ENCODE results near the gene FRRS1.

FRRS1 gene

GRCh38 chr1:99789715-99790114, 23.3 kb upstream of the FRRS1 start:
- Histone ChIP-seq H3K9me3 (ENCODE audit: insufficient read depth, low read length) (no peaks in the 10 kb centered on the region), H3K9ac (ENCODE audit: low read length) (no peak overlapping the region), H3K27me3 (ENCODE audit: low read depth, low read length) (peaks cover 46% of the 10 kb centered on the region), H3K27ac (ENCODE audit: low read length) (no peak overlapping the region), H3K4me1 (ENCODE audit: low read length) (peaks cover 21% of the 10 kb centered on the region), H3K79me2 (ENCODE audit: low read length) (no peaks in the 10 kb centered on the region), H2AFZ (ENCODE audit: low read depth, low read length) (no peak overlapping the region), H4K20me1 (ENCODE audit: insufficient read depth, low read length) (no peaks in the 10 kb centered on the region), H3K4me2 (ENCODE audit: low read length) (no peak overlapping the region), H3K4me3 (ENCODE audit: low read length) (no peak overlapping the region), H3K36me3 (replicated peaks; ENCODE audit: low read depth, low read length) (no peaks in the 10 kb centered on the region)
- TF ChIP-seq EZH2phosphoT487 (IDR thresholded peaks at IDR 0.05; ENCODE audit: low read depth) = no peak
- TF ChIP-seq CTCF (IDR thresholded peaks at IDR 0.05; ENCODE audit: low read depth, low read length) = no peak

- Histone ChIP-seq H3K9me3 (ENCODE audit: insufficient read depth, low read length) (no peaks in the 10 kb centered on the region), H2AFZ (ENCODE audit: low read depth, low read length) (no peak overlapping the region), H3K9ac (ENCODE audit: low read length) (no peak overlapping the region), H3K36me3 (replicated peaks; ENCODE audit: low read depth, low read length) (no peaks in the 10 kb centered on the region), H3K4me1 (ENCODE audit: low read length) (peaks cover 28% of the 10 kb centered on the region), H3K4me2 (ENCODE audit: low read length) (no peak overlapping the region), H3K27me3 (ENCODE audit: low read depth, low read length) (peaks cover 52% of the 10 kb centered on the region), H4K20me1 (ENCODE audit: insufficient read depth, low read length) (0 out of 2 replicates have a peak, but pooled peaks cover 5% of the 10 kb centered on the region), H3K79me2 (ENCODE audit: low read length) (no peaks in the 10 kb centered on the region), H3K27ac (ENCODE audit: low read length) (no peak overlapping the region), H3K4me3 (ENCODE audit: low read length) (no peak overlapping the region)
- TF ChIP-seq EZH2phosphoT487 (IDR thresholded peaks at IDR 0.05; ENCODE audit: low read depth) (no peak), CTCF (IDR thresholded peaks at IDR 0.05; ENCODE audit: low read depth, low read length) (no peak)
Measured at GRCh38 chr1:99788896-99789295, 22.5 kb upstream of the FRRS1 start.

- no peak for TF ChIP-seq EZH2phosphoT487 (IDR thresholded peaks at IDR 0.05; ENCODE audit: low read depth)
- TF ChIP-seq CTCF (IDR thresholded peaks at IDR 0.05; ENCODE audit: low read depth, low read length) = no peak
- Histone ChIP-seq H3K4me1 (ENCODE audit: low read length) (peaks cover 28% of the 10 kb centered on the region), H3K36me3 (replicated peaks; ENCODE audit: low read depth, low read length) (no peaks in the 10 kb centered on the region), H4K20me1 (ENCODE audit: insufficient read depth, low read length) (0 out of 2 replicates have a peak, but pooled peaks cover 5% of the 10 kb centered on the region), H3K9ac (ENCODE audit: low read length) (no peak overlapping the region), H3K27me3 (ENCODE audit: low read depth, low read length) (peaks cover 66% of the 10 kb centered on the region), H3K27ac (ENCODE audit: low read length) (no peak overlapping the region), H2AFZ (ENCODE audit: low read depth, low read length) (no peak overlapping the region), H3K4me3 (ENCODE audit: low read length) (peak overlapping the region; percentile 53), H3K79me2 (ENCODE audit: low read length) (no peaks in the 10 kb centered on the region), H3K9me3 (ENCODE audit: insufficient read depth, low read length) (no peaks in the 10 kb centered on the region), H3K4me2 (ENCODE audit: low read length) (peak overlapping the region; percentile 68)
Measured at GRCh38 chr1:99786751-99787501, 20.5 kb upstream of the FRRS1 start.

GRCh38 chr1:99784809-99785255, 18.4 kb upstream of the FRRS1 start:
- TF ChIP-seq CTCF (IDR thresholded peaks at IDR 0.05; ENCODE audit: low read depth, low read length) = no peak
- no peak for TF ChIP-seq EZH2phosphoT487 (IDR thresholded peaks at IDR 0.05; ENCODE audit: low read depth)
- Histone ChIP-seq H3K36me3 (replicated peaks; ENCODE audit: low read depth, low read length) (no peaks in the 10 kb centered on the region), H3K27me3 (ENCODE audit: low read depth, low read length) (peaks cover 75% of the 10 kb centered on the region), H3K79me2 (ENCODE audit: low read length) (no peaks in the 10 kb centered on the region), H3K4me1 (ENCODE audit: low read length) (peaks cover 28% of the 10 kb centered on the region), H3K9ac (ENCODE audit: low read length) (no peak overlapping the region), H3K4me2 (ENCODE audit: low read length) (peak overlapping the region; percentile 43), H3K4me3 (ENCODE audit: low read length) (no peak overlapping the region), H3K9me3 (ENCODE audit: insufficient read depth, low read length) (no peaks in the 10 kb centered on the region), H2AFZ (ENCODE audit: low read depth, low read length) (no peak overlapping the region), H4K20me1 (ENCODE audit: insufficient read depth, low read length) (0 out of 2 replicates have a peak, but pooled peaks cover 5% of the 10 kb centered on the region), H3K27ac (ENCODE audit: low read length) (no peak overlapping the region)

Measured in OCI-LY3 (cell line).